GM13976 (cell line): Measurements from ENCODE around the gene H19.

Source experiments
- DNase-seq: peaks from one replicate; pipeline ENCODE4 v3.0.0; 2012; ENCODE audit warnings: low spot score
- in situ Hi-C: fragments of 300-500 bp; cut with MboI; formaldehyde crosslinking; loops from one replicate; pipeline ENCODE4 v1.12.0; 2022; ENCODE audit warnings: low sequenced_read_pairs, mixed read lengths, inconsistent platforms; ENCODE audit not compliant: unreplicated experiment
- TF ChIP-seq, protein P1 (sequence below): IDR thresholded peaks from 2 replicates; pipeline ENCODE4 v1.5.1; 2012; ENCODE audit warnings: borderline replicate concordance, mild to moderate bottlenecking; ENCODE audit not compliant: insufficient read depth; ENCODE audit errors: extremely low read depth, missing control alignments, control extremely low read depth

H19 gene

DNA sequence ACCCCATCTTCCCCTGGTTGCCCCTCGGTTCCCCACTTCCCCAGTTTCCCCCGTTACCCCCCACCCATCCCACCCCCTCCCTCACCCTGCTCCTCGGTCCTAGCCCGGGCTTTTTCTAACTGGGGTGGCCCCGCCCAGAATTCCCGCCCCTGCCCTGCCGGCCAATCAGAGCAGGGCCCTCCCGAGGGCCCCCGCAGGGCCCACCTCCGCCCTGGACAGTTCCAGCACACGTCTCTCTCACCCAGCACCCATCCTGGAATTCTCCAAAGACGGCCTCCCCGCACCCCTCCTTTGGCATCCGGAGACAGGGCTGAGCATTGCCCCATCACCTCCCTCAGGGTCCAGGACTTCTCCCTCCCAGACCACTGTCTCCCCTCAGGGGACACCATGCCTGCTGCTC is at the start of gene H19:
TSS of gene H19 (minus strand) at position 88 of the 400 bp plus-strand sequence.
- in situ Hi-C loops, result no loop called here
- TF ChIP-seq, protein P1, sequence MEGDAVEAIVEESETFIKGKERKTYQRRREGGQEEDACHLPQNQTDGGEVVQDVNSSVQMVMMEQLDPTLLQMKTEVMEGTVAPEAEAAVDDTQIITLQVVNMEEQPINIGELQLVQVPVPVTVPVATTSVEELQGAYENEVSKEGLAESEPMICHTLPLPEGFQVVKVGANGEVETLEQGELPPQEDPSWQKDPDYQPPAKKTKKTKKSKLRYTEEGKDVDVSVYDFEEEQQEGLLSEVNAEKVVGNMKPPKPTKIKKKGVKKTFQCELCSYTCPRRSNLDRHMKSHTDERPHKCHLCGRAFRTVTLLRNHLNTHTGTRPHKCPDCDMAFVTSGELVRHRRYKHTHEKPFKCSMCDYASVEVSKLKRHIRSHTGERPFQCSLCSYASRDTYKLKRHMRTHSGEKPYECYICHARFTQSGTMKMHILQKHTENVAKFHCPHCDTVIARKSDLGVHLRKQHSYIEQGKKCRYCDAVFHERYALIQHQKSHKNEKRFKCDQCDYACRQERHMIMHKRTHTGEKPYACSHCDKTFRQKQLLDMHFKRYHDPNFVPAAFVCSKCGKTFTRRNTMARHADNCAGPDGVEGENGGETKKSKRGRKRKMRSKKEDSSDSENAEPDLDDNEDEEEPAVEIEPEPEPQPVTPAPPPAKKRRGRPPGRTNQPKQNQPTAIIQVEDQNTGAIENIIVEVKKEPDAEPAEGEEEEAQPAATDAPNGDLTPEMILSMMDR, result no peak
- DNase-seq, result no peak

DNA sequence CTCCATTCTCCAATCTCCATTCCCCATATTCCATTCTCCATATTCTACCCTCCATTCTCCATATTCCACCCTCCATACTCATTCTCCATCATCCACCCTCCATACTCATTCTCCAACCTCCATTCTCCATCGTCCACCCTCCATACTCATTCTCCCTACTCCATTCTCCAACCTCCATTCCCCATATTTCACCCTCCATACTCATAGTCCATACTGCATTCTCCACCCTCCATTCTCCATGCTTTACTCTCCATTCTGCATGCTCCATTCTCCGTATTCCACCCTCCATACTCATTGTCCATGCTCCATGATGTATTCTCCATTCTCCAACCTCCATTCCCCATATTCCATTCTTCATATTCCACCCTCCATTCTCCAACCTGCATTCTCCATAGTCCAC is 44.3 kb upstream of the H19 start:
- no peak for DNase-seq
- TF ChIP-seq, protein P1, result no peak
- in situ Hi-C loops, result no loop called here

DNA sequence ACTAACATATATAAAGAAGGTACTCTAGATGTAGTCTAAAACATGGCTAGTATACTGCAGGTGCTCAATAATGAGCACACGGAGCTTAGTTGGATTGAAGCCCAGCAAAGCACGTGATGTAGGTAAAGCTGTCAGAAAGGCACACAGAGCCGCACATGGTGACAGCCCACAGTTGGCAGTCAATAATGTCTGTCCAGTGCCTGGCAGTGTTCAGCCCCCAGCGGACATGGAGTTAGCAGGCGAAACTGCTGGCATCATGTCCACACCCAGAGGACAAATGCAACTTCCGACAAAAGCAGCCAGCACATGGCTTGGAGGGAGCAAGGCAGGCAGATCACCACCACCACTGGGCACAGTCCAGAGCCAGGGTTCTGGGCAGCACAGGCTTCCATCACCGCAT is 43.5 kb upstream of the H19 start:
- in situ Hi-C loops, result no loop called here
- TF ChIP-seq, protein P1, result no peak
- DNase-seq, result no peak

DNA sequence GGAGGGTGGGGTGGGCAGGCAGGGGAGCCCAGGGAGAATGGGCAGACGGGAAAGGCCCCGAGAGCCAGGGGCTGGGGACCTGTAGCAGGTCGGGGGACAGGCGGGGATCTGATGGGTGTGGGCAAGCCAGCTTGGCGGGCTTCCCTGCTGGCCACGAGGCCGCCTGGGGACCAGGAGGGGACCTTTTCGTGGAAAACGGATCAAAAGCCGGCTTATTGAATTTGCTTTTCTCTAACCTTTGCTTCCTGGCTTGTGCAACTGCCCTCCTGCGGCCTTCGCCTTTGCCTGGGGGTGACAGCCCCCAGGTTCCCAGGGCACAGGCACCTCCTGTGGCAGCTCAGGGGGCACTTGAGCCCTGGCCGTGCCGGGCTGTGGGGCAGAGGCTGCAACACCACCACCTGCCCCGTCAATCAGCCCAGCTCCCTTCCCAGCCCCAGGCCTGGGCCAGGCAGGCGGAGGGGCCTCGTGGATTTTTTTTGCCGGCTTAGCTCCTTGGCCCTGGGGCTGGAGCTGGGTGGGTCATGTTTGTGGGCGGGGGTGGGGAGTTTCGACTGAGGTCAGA is 41.6 kb upstream of the H19 start:
- TF ChIP-seq, protein P1, result no peak
- DNase-seq, result no peak
- in situ Hi-C loops, result no loop called here

DNA sequence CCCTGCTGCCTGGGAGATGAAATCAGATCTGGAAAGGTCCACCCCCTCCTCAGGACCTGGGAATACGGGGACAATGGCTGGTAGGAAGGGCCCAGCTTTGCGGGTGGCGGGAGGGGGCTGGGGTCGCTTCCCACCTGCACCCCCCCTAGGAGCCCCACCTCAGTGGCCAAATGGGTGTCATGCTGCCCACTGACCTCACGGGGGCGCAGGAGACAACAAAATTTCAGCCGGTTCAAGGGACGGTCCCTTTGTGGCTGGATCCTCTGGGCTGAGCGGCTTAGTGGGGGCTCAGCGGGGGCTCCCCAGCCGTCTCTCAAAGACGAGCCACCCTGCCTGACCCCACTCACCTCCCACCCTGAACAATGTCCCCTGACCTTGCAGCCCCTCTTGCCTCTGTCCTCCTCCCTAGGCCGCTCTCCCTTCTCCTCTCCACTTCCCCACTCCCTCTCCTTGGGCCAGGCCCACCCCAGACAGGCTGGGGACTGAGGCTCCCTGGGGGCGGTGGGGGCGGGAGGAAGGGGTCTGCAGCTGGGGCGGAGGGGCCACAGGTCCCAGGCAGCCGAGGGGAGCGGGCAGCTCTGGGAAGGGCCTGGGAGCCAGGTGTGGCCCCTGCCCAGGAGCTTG is 39.3 kb upstream of the H19 start:
- no peak for DNase-seq
- TF ChIP-seq, protein P1, result no peak
- in situ Hi-C loops, result no loop called here

DNA sequence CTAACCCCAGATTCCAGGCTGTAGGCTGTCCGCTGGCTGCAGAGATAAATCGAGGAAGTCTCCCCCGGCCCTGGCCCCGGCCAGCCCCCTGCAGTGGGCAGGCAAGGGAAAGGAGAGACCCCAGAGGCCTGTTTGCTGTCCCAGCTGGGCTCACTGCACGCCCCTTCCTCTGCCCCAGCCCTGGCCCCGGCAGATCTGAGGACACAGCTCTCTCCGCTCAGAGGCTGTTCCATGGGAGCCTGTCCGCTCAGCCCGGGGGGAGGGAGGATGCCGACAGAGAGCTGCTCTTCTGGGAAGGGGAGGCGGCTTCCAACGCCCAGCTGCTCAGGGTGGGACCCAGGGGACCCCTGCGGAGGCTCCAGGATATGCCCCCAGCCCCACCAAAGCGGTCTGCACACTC is 37.7 kb upstream of the H19 start:
- TF ChIP-seq, protein P1, result no peak
- in situ Hi-C loops, result no loop called here
- DNase-seq, result no peak

DNA sequence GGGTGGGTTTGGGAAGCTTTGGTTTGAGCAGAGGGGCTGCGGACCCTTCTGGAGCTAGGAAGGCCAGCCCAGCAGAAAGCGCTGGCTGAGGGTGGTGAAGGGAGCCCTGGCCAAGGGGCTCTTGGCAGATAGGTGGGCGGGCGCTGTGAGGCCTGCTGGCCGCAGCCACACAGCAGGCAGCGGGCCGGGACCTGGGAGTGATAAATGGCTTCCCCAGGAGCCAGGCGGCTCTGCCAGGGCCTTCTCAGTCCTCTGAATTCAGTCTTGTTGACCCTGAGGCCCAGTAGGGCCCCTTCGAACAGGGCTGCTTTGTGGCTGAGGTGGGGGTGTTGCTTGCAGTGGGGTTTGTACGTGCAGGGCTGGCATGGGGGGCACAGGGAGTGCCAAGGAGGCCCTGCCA is 33.4 kb upstream of the H19 start:
- DNase-seq, result no peak
- in situ Hi-C loops, result no loop called here
- TF ChIP-seq, protein P1, result no peak
